DND-41 (cell line): ENCODE measurements around the gene ACO1.

Experiments used
- ATAC-seq: fragments of 200-7000 bp; cut with Tn5 transposase; 3 replicates; pipeline ENCODE4 v1.9.1; 2021; ENCODE audit warnings: low read depth; ENCODE audit not compliant: insufficient read depth
- DNase-seq: peaks from one replicate; pipeline ENCODE4 v3.0.0-alpha.2; 2020
- H2AFZ ChIP-seq: 2 replicates; pipeline ENCODE4 v1.6.0; 2012; ENCODE audit warnings: low read depth, low read length
- H3K27ac ChIP-seq: 2 replicates; pipeline ENCODE4 v1.5.1; 2012; ENCODE audit warnings: low read length, inconsistent platforms
- H3K27me3 ChIP-seq: fragments of 200-600 bp; sonication (generic); 2 replicates; pipeline ENCODE4 v1.6.0; 2012; ENCODE audit warnings: low read length, mild to moderate bottlenecking, inconsistent platforms; ENCODE audit not compliant: insufficient read depth, poor library complexity
- H3K36me3 ChIP-seq: 2 replicates; pipeline ENCODE4 v1.5.1; 2012; ENCODE audit warnings: low read length, inconsistent platforms; ENCODE audit not compliant: insufficient read depth
- H3K4me1 ChIP-seq: 2 replicates; pipeline ENCODE4 v1.5.1; 2012; ENCODE audit warnings: mild to moderate bottlenecking, low read length; ENCODE audit not compliant: insufficient read depth
- H3K4me2 ChIP-seq: 2 replicates; pipeline ENCODE4 v1.6.0; 2012; ENCODE audit warnings: mild to moderate bottlenecking, moderate library complexity, low read length, inconsistent platforms; ENCODE audit not compliant: insufficient read depth
- H3K4me3 ChIP-seq, 2 experiments: fragments of 200-600 bp in 1 of 2; shearing (Covaris generic) in 1 of 2; 2 replicates each; pipeline ENCODE4 v1.5.1; 2012 to 2016; ENCODE audit warnings: inconsistent platforms in 2 of 2, low read length in 2 of 2, mild to moderate bottlenecking in 2 of 2, low read depth in 1 of 2, moderate library complexity in 1 of 2
- H3K79me2 ChIP-seq: 2 replicates; pipeline ENCODE4 v1.6.0; 2012; ENCODE audit warnings: low read length, inconsistent platforms; ENCODE audit not compliant: insufficient read depth
- H3K9ac ChIP-seq: 2 replicates; pipeline ENCODE4 v1.6.0; 2012; ENCODE audit warnings: low read depth, mild to moderate bottlenecking, inconsistent platforms, low read length, moderate library complexity
- H3K9me3 ChIP-seq: 2 replicates; pipeline ENCODE4 v1.5.1; 2012; ENCODE audit warnings: low read length, moderate library complexity, mild to moderate bottlenecking, inconsistent platforms; ENCODE audit not compliant: insufficient read depth, severe bottlenecking
- H4K20me1 ChIP-seq: 2 replicates; pipeline ENCODE4 v1.6.0; 2012; ENCODE audit warnings: low read length; ENCODE audit not compliant: insufficient read depth
- CTCF ChIP-seq: IDR thresholded peaks from 2 replicates; pipeline ENCODE4 v1.5.1; 2012; ENCODE audit warnings: borderline replicate concordance, low read length, moderate library complexity, mild to moderate bottlenecking; ENCODE audit not compliant: poor library complexity, severe bottlenecking; ENCODE audit errors: extremely low read depth
- EZH2 ChIP-seq: IDR thresholded peaks from 3 replicates; pipeline ENCODE4 v1.6.1; 2012; ENCODE audit warnings: borderline replicate concordance, low read depth, mild to moderate bottlenecking, moderate library complexity, low read length, inconsistent platforms; ENCODE audit not compliant: severe bottlenecking

Gene ACO1

DNA sequence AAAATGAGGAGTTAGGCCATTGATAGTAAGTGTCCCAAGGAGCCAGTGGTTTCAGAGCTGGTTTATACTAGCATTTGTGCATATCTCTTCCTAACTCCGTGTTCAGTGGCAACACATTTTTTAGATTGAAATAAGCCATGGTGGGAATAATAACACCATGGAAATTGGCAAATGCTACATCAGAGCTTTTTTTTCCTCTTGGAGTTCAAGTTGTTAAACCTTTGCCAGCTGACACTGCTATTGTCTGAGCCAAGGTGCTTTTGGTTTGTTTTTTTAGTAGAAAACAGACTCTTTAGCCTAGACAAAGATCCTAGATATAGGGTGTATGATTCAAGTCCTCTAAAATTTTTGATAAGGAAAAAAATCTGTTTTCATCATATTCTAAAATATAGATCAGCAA lies 2.8 kb downstream of the ACO1 start:
- H3K27ac ChIP-seq, result no peak overlapping the region
- no peaks in the 10 kb centered on the region; the same call in 1 of the 2 replicates for H3K79me2 ChIP-seq
- DNase-seq (no peak), ATAC-seq (no peak)
- no peaks in the 10 kb centered on the region for H3K9me3 ChIP-seq
- TF ChIP-seq CTCF, result no peak
- no peak for TF ChIP-seq EZH2
- H3K36me3 ChIP-seq, result no peaks in the 10 kb centered on the region
- H3K27me3 ChIP-seq, result peaks cover 6% of the 10 kb centered on the region
- peaks cover 23% of the 10 kb centered on the region for H3K4me1 ChIP-seq
- H3K9ac ChIP-seq, result no peak overlapping the region
- H3K4me3 ChIP-seq, result no peak overlapping the region
- no peak overlapping the region for H3K4me2 ChIP-seq
- H4K20me1 ChIP-seq, result no peaks in the 10 kb centered on the region
- H2AFZ ChIP-seq, result no peak overlapping the region

DNA sequence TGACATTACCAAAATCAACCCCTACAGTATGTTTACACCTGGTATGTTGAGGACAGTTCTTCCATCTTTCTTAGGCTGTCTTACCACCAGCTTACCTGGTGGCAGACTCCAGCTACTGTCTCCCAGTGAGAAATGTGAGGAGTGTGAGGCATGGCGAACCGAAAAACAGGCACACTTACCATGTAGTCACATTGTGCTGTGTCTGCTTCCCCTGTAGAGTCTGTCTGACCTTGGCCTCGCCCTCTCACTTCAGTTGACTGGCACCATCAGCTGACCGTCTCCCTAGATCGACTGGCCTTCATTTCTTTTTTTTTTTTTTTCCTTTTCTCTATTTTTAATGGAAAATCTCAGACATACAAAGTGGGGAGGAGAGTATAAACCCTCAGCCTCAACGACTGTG lies 4.9 kb downstream of the ACO1 start:
- H3K4me2 ChIP-seq, result no peak overlapping the region
- no peaks in the 10 kb centered on the region for H3K27me3 ChIP-seq
- H3K36me3 ChIP-seq, result no peaks in the 10 kb centered on the region
- no peak overlapping the region for H3K9ac ChIP-seq
- H2AFZ ChIP-seq, result no peak overlapping the region
- no peaks in the 10 kb centered on the region for H3K9me3 ChIP-seq
- peaks cover 15% of the 10 kb centered on the region for H3K4me1 ChIP-seq
- DNase-seq (no peak), ATAC-seq (no peak)
- TF ChIP-seq CTCF (no peak), EZH2 (no peak)
- H3K27ac ChIP-seq, result no peak overlapping the region
- no peak overlapping the region for H3K4me3 ChIP-seq
- no peaks in the 10 kb centered on the region; the same call in 1 of the 2 replicates for H3K79me2 ChIP-seq
- no peaks in the 10 kb centered on the region for H4K20me1 ChIP-seq

- H3K4me1 ChIP-seq, result no peaks in the 10 kb centered on the region
- no peak overlapping the region for H3K27ac ChIP-seq
- DNase-seq (no peak), ATAC-seq (no peak)
- no peak overlapping the region for H3K9ac ChIP-seq
- H4K20me1 ChIP-seq, result no peaks in the 10 kb centered on the region
- no peak overlapping the region for H2AFZ ChIP-seq
- TF ChIP-seq EZH2 (no peak), CTCF (no peak)
- no peaks in the 10 kb centered on the region for H3K79me2 ChIP-seq
- H3K4me2 ChIP-seq, result no peak overlapping the region
- H3K9me3 ChIP-seq, result no peaks in the 10 kb centered on the region
- H3K4me3 ChIP-seq, result no peak overlapping the region
- no peaks in the 10 kb centered on the region for H3K27me3 ChIP-seq
- H3K36me3 ChIP-seq, result no peaks in the 10 kb centered on the region
These were observed 9.5 kb downstream of the ACO1 start for GRCh38 chr9:32393911-32394310.

- no peak overlapping the region for H3K4me2 ChIP-seq
- TF ChIP-seq CTCF (no peak), EZH2 (no peak)
- ATAC-seq, result no peak
These were observed 10.1 kb downstream of the ACO1 start for GRCh38 chr9:32394381-32395049.

More at GRCh38 chr9:32394381-32395049, 10.1 kb downstream of the ACO1 start:
- Histone ChIP-seq H2AFZ (no peak overlapping the region), H3K9me3 (no peaks in the 10 kb centered on the region), H3K4me1 (no peaks in the 10 kb centered on the region), H3K79me2 (no peaks in the 10 kb centered on the region), H3K4me3 (no peak overlapping the region), H3K27me3 (no peaks in the 10 kb centered on the region), H4K20me1 (no peaks in the 10 kb centered on the region), H3K27ac (no peak overlapping the region), H3K9ac (no peak overlapping the region), H3K36me3 (no peaks in the 10 kb centered on the region)
- no peak for DNase-seq
